Parathyroid adenoma (tissue), 2 donors: ENCODE measurements around the gene TRPV4.

ENCODE experiments used
- H2AFZ ChIP-seq: fragments of 300-600 bp; sonication (generic); one replicate; pipeline ENCODE4 v1.7.0; 2017; ENCODE audit warnings: antibody characterized with exemption, mild to moderate bottlenecking
- H3K27ac ChIP-seq: fragments of 300-600 bp; sonication (generic); one replicate; pipeline ENCODE4 v1.7.0; 2017
- H3K27me3 ChIP-seq: fragments of 300-600 bp; sonication (generic); one replicate; pipeline ENCODE4 v1.7.0; 2017; ENCODE audit warnings: low read length; ENCODE audit not compliant: control insufficient read depth, insufficient read depth
- H3K36me3 ChIP-seq: fragments of 300-600 bp; sonication (generic); one replicate; pipeline ENCODE4 v1.7.0; 2017; ENCODE audit warnings: low read length; ENCODE audit not compliant: control insufficient read depth, insufficient read depth
- H3K4me1 ChIP-seq: fragments of 300-600 bp; sonication (generic); one replicate; pipeline ENCODE4 v1.7.0; 2017; ENCODE audit warnings: control low read depth
- H3K4me2 ChIP-seq: fragments of 300-600 bp; sonication (generic); one replicate; pipeline ENCODE4 v1.7.0; 2017; ENCODE audit warnings: low read length
- H3K4me3 ChIP-seq: fragments of 300-600 bp; sonication (generic); one replicate; pipeline ENCODE4 v1.7.0; 2017; ENCODE audit warnings: low read depth, low read length
- H3K79me2 ChIP-seq: fragments of 300-600 bp; sonication (generic); one replicate; pipeline ENCODE4 v1.7.0; 2017; ENCODE audit warnings: control low read depth
- H3K9ac ChIP-seq: fragments of 300-600 bp; sonication (generic); one replicate; pipeline ENCODE4 v1.7.0; 2017; ENCODE audit warnings: mild to moderate bottlenecking
- H3K9me3 ChIP-seq: fragments of 300-600 bp; sonication (generic); one replicate; pipeline ENCODE4 v1.7.0; 2017; ENCODE audit warnings: low read length; ENCODE audit not compliant: control insufficient read depth
- CTCF ChIP-seq: fragments of 300-600 bp; sonication (generic); IDR thresholded peaks from one replicate; pipeline ENCODE4 v1.7.0; 2017; ENCODE audit warnings: antibody characterized with exemption, mild to moderate bottlenecking
- donor health status: primary hyperparathyroidism.

Gene TRPV4

DNA sequence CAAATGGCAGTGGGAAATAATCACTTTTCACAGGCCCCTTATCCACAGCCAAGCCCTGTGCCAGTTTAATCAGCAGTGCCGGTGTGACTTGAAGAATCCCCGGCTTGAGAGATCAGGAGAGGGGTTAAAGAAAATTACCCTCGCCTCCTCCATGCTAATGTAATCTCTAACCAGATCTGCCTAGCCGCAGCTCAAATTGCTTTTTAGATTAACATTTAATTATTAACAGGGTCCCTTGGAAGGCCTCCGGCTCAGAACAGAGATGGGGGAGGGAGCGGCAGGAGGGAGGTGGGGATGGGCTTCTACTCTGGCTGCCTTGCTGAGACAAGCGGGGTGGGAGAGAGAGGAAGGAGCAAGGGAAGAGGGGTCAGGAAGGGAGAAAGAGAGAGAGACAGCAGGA is 95.6 kb downstream of the TRPV4 start:
- no peak overlapping the region for H3K4me3 ChIP-seq
- no peak overlapping the region for H3K27ac ChIP-seq
- H2AFZ ChIP-seq, result peak overlapping the region; percentile 65
- TF ChIP-seq CTCF, result no peak
- peaks cover 31% of the 10 kb centered on the region for H3K4me1 ChIP-seq
- no peaks in the 10 kb centered on the region for H3K9me3 ChIP-seq
- H3K36me3 ChIP-seq, result no peaks in the 10 kb centered on the region
- H3K9ac ChIP-seq, result no peak overlapping the region
- H3K27me3 ChIP-seq, result no peaks in the 10 kb centered on the region
- no peaks in the 10 kb centered on the region for H3K79me2 ChIP-seq
- no peak overlapping the region for H3K4me2 ChIP-seq

- Histone ChIP-seq H3K9me3 (no peaks in the 10 kb centered on the region), H3K4me2 (no peak overlapping the region), H3K79me2 (no peaks in the 10 kb centered on the region), H3K9ac (no peak overlapping the region), H3K27me3 (no peaks in the 10 kb centered on the region), H2AFZ (peak overlapping the region; percentile 38), H3K27ac (no peak overlapping the region), H3K4me1 (peaks cover 31% of the 10 kb centered on the region), H3K36me3 (no peaks in the 10 kb centered on the region), H3K4me3 (no peak overlapping the region)
- no peak for TF ChIP-seq CTCF
Observed at GRCh38 chr12:109737126-109737525, 96.1 kb downstream of the TRPV4 start.

- H3K9ac ChIP-seq, result no peak overlapping the region
- H2AFZ ChIP-seq, result peak overlapping the region; percentile 38
- no peak overlapping the region for H3K27ac ChIP-seq
- H3K27me3 ChIP-seq, result no peaks in the 10 kb centered on the region
- no peak overlapping the region for H3K4me3 ChIP-seq
- peaks cover 31% of the 10 kb centered on the region for H3K4me1 ChIP-seq
- H3K79me2 ChIP-seq, result no peaks in the 10 kb centered on the region
- no peaks in the 10 kb centered on the region for H3K9me3 ChIP-seq
- H3K36me3 ChIP-seq, result no peaks in the 10 kb centered on the region
- no peak overlapping the region for H3K4me2 ChIP-seq
- TF ChIP-seq CTCF, result no peak
Observed at GRCh38 chr12:109736552-109737108, 96.6 kb downstream of the TRPV4 start.

DNA sequence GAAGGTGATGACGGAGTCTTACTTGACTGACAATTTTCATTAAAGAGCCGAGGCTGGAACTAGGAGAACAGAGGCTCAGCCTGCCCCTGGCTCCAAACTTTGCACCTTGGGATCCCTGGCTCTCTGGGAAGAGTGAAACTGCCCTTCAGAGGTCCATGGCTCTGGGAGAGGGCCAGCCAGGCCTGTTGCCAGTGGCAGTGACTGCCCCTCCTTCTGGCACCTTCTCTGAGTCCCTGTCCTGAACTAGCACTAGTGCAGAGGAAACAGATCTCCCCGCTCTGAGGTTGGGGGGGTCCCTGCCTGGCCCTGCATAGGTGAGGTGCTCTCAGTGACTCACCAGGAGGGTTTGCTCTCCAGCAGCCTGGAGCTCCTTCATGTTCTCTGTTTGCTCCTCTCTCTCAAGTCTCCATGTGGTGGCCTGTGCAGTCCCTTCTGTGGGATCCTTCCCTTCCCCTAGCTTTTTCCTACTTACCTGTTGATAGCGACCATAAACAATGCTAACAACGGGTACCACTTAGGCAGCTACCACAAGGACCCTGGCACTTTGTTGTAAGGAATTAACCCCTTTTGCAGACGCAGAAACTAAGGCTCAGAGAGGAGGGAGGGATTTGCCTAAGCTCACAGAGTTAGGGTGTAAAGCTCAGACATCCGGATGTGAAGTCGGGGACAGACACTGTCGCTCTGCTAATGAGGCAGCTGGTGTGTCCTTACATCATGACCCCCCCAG is 97.2 kb downstream of the TRPV4 start:
- Histone ChIP-seq H3K79me2 (no peaks in the 10 kb centered on the region), H3K36me3 (no peaks in the 10 kb centered on the region), H3K27me3 (no peaks in the 10 kb centered on the region), H3K4me3 (no peak overlapping the region), H3K4me2 (no peak overlapping the region), H3K9ac (no peak overlapping the region), H3K9me3 (no peaks in the 10 kb centered on the region), H2AFZ (no peak overlapping the region), H3K27ac (no peak overlapping the region), H3K4me1 (peaks cover 31% of the 10 kb centered on the region)
- no peak for TF ChIP-seq CTCF

DNA sequence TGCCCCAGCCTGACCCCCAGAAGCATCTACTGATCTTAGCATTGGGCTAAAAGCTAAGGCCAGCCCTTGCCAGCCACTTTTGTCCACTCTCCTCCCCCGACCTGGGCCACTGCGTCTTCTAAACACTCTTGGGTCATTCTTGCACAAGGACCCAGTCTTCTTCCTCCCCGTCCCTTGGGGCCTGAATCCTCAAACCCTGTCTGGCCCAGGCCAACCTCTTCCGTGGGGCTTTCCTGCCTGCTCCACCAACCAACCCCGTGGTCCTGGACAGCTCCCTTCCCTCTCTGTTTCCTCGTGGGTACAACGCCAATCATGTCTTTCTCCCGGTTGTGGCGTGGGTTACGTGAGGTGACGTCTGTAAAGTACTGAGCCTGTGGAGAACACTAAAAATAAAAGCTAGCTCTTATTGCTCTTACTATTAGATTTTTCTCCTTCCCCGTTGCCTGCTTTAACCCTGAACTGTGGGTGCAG is 98.1 kb downstream of the TRPV4 start:
- Histone ChIP-seq H3K9me3 (no peaks in the 10 kb centered on the region), H2AFZ (no peak overlapping the region), H3K27me3 (no peaks in the 10 kb centered on the region), H3K4me2 (no peak overlapping the region), H3K4me1 (peaks cover 30% of the 10 kb centered on the region), H3K9ac (no peak overlapping the region), H3K4me3 (no peak overlapping the region), H3K36me3 (no peaks in the 10 kb centered on the region), H3K79me2 (no peaks in the 10 kb centered on the region), H3K27ac (no peak overlapping the region)
- TF ChIP-seq CTCF, result no peak
